H1 (cell line): ENCODE measurements around the gene TTC28. TPM values are rescaled to one million over a fixed set of nuclear protein-coding genes. Genes with fewer than 3 reads are reported as not detected.

Source experiments
- JUND ChIP-seq: IDR thresholded peaks from 2 replicates; pipeline ENCODE4 v1.6.1; 2011; ENCODE audit warnings: mild to moderate bottlenecking, improper control_type of control experiment, low read length
- KDM5A ChIP-seq: fragments of 200-600 bp; IDR thresholded peaks from 2 replicates; pipeline ENCODE4 v1.7.1; 2012; ENCODE audit warnings: mild to moderate bottlenecking, low read length, inconsistent platforms, mixed read lengths
- POLR2AphosphoS5 ChIP-seq: IDR thresholded peaks from 2 replicates; pipeline ENCODE4 v1.6.1; 2011; ENCODE audit warnings: low read depth, low read length
- SRF ChIP-seq: IDR thresholded peaks from 2 replicates; pipeline ENCODE4 v1.6.1; 2011; ENCODE audit warnings: mild to moderate bottlenecking, low read depth, low read length, moderate library complexity
- TBP ChIP-seq: IDR thresholded peaks from 2 replicates; pipeline ENCODE4 v1.6.1; 2011; ENCODE audit warnings: low read depth, low read length, improper control_type of control experiment
- TCF12 ChIP-seq: IDR thresholded peaks from 2 replicates; pipeline ENCODE4 v1.6.1; 2011; ENCODE audit warnings: low read depth, mild to moderate bottlenecking, low read length
- polyA plus RNA-seq, 7 experiments: library from polyadenylated mRNA; depleted of rRNA in 3 of 7; stranded (reverse) in 5 of 7; unstranded in 2 of 7; fragments of >200 nt in 5 of 7; fragments of 200-250 nt in 2 of 7; gene quantifications; 1 replicate in 5 of 7; 2 replicates in 1 of 7; 4 replicates in 1 of 7; pipeline versions ENCODE4 v1.2.1 to v1.2.3, GENCODE V29; 2011 to 2013; ENCODE audit warnings: missing spikeins in 2 of 7, mixed read lengths in 2 of 7
- total RNA-seq: library from RNA; stranded (reverse); fragmentation: NEBNext Ultra II Directional; extraction: Animal tissue kit (Norgen Biotek cat#: 25700); gene quantifications from 2 replicates; pipeline ENCODE4 v1.2.1, GENCODE V29; 2021
- TF ChIP-seq, protein P1 (sequence below), 3 experiments: IDR thresholded peaks; 1 replicate in 2 of 3; 2 replicates in 1 of 3; pipeline versions ENCODE4 v1.5.1 to v1.6.1; 2011; ENCODE audit warnings: low read length in 3 of 3, mild to moderate bottlenecking in 3 of 3, inconsistent platforms in 2 of 3, low read depth in 1 of 3, moderate library complexity in 1 of 3; ENCODE audit not compliant: insufficient read depth in 1 of 3; ENCODE audit errors: control extremely low read depth in 1 of 3

Gene TTC28
- total and polyA plus RNA-seq, 2 of the 8 experiments (the other 6 are each of a cell fraction or from before 2014, with no cell fraction given): 2.6 to 12.6 TPM

DNA sequence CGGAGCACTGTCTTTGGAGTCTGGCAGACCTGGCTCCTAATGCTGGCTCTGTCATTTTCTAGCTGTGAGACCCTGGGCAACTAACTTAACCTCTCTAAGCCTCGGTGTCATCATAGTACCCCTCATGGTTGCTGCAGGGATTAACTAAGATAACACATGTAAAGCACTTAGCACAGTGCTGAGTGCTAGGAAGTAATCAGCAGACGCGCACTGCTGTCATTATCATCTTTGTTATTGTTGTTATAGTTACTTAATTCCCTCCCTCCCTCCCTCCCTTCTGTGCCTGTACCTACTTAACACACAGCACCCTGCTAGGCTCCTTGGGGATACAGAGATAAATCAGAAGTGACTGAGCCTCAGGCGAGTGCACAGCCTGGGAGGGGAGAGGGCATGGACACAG, 655.9 kb downstream of the TTC28 start (continued):
- TF ChIP-seq, protein P1, sequence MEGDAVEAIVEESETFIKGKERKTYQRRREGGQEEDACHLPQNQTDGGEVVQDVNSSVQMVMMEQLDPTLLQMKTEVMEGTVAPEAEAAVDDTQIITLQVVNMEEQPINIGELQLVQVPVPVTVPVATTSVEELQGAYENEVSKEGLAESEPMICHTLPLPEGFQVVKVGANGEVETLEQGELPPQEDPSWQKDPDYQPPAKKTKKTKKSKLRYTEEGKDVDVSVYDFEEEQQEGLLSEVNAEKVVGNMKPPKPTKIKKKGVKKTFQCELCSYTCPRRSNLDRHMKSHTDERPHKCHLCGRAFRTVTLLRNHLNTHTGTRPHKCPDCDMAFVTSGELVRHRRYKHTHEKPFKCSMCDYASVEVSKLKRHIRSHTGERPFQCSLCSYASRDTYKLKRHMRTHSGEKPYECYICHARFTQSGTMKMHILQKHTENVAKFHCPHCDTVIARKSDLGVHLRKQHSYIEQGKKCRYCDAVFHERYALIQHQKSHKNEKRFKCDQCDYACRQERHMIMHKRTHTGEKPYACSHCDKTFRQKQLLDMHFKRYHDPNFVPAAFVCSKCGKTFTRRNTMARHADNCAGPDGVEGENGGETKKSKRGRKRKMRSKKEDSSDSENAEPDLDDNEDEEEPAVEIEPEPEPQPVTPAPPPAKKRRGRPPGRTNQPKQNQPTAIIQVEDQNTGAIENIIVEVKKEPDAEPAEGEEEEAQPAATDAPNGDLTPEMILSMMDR (IDR thresholded peaks at IDR 0.05; ENCODE audit: control extremely low read depth in 1 of 3, insufficient read depth in 1 of 3, low read depth in 1 of 3, low read length in 3 of 3): no peak
- TF ChIP-seq SRF (no peak), POLR2AphosphoS5 (no peak), KDM5A (no peak), TCF12 (no peak), JUND (no peak), TBP (no peak)
